Lower leg skin (tissue), 3 donors: Measurements from ENCODE around the gene AFF1.

Experiments used
- POLR2A ChIP-seq, 2 donors: fragments of 450-650 bp; IDR thresholded peaks; one replicate each; pipeline ENCODE4 v1.6.1; 2016 to 2017; ENCODE audit warnings: antibody characterized with exemption in 2 of 2, mild to moderate bottlenecking in 1 of 2, moderate library complexity in 1 of 2
- TF ChIP-seq, protein P1 (sequence below), 3 donors: fragments of 450-650 bp; IDR thresholded peaks; one replicate each; pipeline ENCODE4 v1.5.1; 2016; ENCODE audit warnings: antibody characterized with exemption in 3 of 3, mild to moderate bottlenecking in 3 of 3, moderate library complexity in 2 of 3

DNA sequence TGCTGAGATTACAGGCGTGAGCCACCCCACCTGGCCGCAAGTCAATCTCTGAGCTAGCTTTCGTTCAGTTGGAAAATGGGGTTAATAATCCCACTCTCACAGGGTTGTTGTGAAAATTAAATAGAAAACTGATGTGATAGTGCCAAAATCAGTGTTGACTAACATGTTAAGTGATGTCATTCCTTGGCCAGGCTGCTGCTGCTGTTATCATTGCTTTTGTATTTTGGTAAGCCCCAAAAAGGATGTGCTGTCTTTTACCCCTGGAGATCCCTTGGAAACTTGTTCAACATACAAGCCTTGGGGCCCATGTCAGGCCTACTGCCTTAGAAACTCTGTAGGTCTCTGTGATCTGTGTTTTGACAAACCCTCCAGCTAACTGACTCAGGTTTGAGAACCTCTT is 106.3 kb downstream of the AFF1 start:
- TF ChIP-seq, protein P1, sequence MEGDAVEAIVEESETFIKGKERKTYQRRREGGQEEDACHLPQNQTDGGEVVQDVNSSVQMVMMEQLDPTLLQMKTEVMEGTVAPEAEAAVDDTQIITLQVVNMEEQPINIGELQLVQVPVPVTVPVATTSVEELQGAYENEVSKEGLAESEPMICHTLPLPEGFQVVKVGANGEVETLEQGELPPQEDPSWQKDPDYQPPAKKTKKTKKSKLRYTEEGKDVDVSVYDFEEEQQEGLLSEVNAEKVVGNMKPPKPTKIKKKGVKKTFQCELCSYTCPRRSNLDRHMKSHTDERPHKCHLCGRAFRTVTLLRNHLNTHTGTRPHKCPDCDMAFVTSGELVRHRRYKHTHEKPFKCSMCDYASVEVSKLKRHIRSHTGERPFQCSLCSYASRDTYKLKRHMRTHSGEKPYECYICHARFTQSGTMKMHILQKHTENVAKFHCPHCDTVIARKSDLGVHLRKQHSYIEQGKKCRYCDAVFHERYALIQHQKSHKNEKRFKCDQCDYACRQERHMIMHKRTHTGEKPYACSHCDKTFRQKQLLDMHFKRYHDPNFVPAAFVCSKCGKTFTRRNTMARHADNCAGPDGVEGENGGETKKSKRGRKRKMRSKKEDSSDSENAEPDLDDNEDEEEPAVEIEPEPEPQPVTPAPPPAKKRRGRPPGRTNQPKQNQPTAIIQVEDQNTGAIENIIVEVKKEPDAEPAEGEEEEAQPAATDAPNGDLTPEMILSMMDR (IDR thresholded peaks at IDR 0.05): no peak
- no peak for TF ChIP-seq POLR2A (IDR thresholded peaks at IDR 0.05)
